AG10803 (cell line): Measurements from ENCODE around the gene DAGLB.

Experiments used
- DNase-seq: peaks from one replicate; pipeline ENCODE4 v3.0.0; 2010; ENCODE audit warnings: low read depth
- H3K4me3 ChIP-seq: 2 replicates; pipeline ENCODE4 v1.5.1; 2011; ENCODE audit warnings: mild to moderate bottlenecking, low read length, control low read depth
- TF ChIP-seq, protein P1 (sequence below): conservative IDR thresholded peaks from 2 replicates; pipeline ENCODE4 v1.5.1; 2011; ENCODE audit warnings: mild to moderate bottlenecking, low read length, control low read depth, inconsistent platforms

Gene DAGLB

DNA sequence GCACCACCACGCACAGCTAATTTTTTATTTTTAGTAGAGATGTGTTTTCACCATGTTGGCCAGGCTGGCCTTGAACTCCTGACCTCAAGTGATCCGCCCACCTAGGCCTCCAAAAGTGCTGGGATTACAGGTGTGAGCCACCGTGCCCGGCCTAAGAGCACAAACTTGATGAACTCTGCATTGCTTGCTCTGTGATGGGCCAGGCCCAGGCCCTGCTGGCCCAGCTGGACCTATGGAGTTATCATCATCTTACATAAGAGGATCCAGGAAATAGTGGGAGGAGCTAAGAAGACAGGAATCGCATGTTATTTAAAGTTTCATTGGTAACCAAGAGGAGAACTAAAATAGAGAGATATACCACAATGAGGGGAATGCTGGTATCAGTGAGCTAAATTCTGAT lies 86.9 kb downstream of the DAGLB start:
- H3K4me3 ChIP-seq, result no peak overlapping the region
- DNase-seq, result no peak
- TF ChIP-seq, protein P1, sequence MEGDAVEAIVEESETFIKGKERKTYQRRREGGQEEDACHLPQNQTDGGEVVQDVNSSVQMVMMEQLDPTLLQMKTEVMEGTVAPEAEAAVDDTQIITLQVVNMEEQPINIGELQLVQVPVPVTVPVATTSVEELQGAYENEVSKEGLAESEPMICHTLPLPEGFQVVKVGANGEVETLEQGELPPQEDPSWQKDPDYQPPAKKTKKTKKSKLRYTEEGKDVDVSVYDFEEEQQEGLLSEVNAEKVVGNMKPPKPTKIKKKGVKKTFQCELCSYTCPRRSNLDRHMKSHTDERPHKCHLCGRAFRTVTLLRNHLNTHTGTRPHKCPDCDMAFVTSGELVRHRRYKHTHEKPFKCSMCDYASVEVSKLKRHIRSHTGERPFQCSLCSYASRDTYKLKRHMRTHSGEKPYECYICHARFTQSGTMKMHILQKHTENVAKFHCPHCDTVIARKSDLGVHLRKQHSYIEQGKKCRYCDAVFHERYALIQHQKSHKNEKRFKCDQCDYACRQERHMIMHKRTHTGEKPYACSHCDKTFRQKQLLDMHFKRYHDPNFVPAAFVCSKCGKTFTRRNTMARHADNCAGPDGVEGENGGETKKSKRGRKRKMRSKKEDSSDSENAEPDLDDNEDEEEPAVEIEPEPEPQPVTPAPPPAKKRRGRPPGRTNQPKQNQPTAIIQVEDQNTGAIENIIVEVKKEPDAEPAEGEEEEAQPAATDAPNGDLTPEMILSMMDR, result no peak

DNA sequence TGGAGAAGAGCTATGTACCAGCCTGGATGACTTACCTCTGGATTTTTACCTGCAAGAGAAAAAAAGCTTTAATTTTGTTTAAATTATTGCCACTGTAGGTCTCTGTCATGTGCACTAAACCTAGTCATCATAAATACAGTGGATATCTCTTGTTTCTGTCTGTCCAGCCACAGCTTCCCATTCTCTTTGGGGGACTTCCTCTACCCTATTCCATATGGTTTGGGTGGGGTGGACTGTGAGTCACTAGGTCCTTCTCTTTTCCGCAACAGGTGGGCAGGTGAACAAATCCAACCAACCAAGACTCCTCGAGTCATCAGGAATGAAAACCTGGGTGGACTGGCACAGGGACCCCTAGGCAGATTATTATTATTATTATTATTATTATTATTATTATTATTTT lies 88.0 kb downstream of the DAGLB start:
- DNase-seq, result no peak
- H3K4me3 ChIP-seq, result no peak overlapping the region
- TF ChIP-seq, protein P1, result no peak
